ENCODE measurements around the gene CCNL1.
A peak's percentile ranks its signal among the peaks of the same experiment; 100 is the strongest.
"Not testable (repeated sequence)": the region's sequence is repeated elsewhere in the genome, so short reads cannot be mapped to it uniquely, and the experiment has no call there.

Gene CCNL1

DNA sequence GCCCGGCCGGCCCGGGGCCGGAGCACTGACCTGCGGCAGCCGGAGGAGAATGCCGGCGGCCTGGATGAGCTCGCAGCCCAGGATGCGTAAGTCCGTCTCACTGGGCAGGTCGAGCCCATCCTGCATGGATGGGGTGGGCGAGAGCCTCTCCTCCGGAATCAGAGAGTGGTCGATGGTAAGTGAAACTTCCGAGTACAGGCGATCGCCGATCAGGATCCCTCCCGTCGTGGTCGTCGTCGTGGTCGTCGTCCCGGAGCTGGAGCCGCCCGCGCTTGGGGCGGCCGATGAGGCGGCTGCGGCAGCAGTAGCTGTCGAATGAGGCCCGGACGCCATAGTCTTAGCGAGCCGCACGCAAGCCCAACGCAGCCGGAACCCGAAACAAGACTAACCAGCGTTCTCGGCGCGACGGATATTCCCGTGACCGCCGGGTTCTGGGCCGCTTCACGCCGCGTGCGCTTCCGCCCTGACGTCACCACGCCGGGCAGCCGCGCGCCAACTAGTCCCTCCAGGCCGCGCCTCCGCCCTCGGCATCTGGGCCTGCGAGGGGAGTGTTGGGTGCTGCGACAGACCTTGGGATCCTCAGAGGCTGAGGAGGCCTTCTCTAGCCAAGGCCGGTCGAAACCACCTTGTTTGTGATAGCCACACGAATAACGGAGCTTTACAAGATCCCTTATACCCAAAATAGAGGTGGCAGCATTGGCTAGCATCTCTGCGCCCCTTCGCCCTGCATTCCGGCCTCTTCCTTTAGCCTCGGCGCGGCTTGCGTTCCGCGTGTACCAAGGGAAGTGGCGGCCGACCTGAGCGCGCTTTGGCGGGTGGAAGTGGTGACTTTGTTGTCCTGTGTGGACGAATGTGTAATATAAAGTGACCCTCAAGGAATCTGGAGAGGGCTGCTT is at the start of gene CCNL1:
CCNL1 (minus strand) TSS at position 386 of the 896 bp plus-strand sequence; CDS start at position 333, 53 bp downstream.
- peak within 1 kb of the TSS; percentile 81 for H3K4me3 ChIP-seq (ENCODE audit: low read length)
- TF ChIP-seq ZNF274 (IDR thresholded peaks at IDR 0.05; ENCODE audit: low read depth, low read length), result no peak

DNA sequence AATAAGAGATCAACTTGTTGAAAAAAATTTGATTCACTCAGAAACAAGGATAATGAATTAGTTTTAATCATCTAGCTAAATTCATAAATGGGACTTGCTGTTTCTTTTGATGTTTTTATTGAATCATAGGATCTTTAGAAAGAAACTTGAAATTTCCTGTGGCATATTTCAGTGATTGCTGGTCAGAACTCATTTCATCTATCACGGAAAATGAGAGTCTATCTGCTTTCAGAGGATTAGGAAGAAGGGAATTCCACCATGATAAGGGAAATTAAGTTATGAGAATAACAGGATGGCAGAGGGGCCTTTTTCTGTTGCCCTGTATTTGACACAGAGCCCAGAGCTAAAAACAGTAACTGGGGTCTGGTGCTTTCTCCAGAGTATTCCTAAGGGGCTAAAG is 44.9 kb upstream of the CCNL1 start:
- TF ChIP-seq ZNF274 (IDR thresholded peaks at IDR 0.05; ENCODE audit: low read depth, low read length), result no peak
- H3K4me3 ChIP-seq (ENCODE audit: low read length), result no peak overlapping the region

DNA sequence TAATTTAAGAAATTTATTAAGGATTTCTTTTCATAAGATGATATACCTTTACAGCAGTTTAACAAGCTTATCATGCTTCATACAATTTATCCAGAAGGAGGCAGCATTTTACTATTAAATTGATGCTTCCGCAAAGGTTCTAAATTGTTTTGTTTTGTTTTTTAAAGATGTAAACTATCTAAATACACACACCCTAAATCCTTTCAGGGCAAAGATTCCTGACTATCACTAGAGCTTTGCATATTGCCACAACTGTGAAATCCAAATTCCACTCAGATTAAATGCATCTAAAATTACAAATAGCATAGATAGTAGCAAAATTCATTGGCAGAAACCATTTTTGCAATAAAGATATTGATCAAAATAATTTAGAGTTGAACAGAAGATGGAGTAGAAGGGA is 44.5 kb upstream of the CCNL1 start:
- no peak for TF ChIP-seq ZNF274 (IDR thresholded peaks at IDR 0.05; ENCODE audit: low read depth, low read length)
- H3K4me3 ChIP-seq (ENCODE audit: low read length), result no peak overlapping the region

DNA sequence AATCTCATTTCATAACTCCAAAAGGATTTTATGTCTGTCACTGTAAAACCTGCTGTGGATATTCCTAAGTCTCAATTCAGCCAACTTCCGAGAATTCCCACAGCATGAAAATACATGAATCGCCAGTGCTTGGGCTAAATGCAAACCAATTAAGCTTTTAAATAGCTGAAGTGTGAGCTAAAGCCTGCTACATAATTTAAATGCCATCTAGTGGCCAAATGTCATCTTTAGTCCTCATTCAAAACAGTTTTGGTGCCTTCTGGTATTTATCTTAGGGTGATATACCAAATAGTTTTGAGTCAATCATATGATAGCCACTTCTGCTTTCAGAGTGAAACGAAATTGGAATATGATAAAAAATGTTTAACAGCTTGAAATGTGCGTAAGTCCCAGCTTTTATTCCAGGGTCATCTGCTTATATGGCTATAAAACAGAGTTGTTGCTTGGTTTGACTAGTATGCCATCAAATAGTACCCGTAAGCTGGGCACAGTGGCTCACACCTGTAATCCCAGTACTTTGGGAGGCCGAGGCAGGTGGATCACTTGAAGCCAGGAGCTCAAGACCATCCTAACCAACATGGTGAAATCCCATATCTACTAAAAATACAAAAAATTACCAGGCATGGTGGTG is 41.8 kb upstream of the CCNL1 start:
- no peak overlapping the region for H3K4me3 ChIP-seq (ENCODE audit: low read length)
- TF ChIP-seq ZNF274 (IDR thresholded peaks at IDR 0.05; ENCODE audit: low read depth, low read length), result no peak

DNA sequence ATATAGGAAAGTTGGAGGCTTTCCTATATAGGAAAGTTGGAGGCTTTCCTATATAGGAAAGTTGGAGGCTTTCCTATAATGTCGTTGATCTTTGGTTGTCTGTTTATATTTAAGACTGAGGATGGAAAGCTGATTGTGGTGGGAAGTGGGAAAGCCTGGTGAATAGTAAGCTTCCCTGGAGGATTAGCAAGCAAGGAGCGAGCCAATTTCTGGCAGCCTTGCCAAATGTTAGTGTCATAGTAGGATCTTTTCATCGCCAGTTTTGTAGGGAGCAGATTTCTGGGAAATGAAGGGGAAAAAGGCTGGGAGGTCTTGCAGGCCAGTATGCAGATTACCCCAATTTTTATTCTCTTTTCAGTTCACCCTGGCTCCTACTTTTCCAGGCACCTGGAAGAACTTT is 39.9 kb upstream of the CCNL1 start:
- no peak for TF ChIP-seq ZNF274 (IDR thresholded peaks at IDR 0.05; ENCODE audit: low read depth, low read length)
- H3K4me3 ChIP-seq (ENCODE audit: low read length), result no peak overlapping the region

DNA sequence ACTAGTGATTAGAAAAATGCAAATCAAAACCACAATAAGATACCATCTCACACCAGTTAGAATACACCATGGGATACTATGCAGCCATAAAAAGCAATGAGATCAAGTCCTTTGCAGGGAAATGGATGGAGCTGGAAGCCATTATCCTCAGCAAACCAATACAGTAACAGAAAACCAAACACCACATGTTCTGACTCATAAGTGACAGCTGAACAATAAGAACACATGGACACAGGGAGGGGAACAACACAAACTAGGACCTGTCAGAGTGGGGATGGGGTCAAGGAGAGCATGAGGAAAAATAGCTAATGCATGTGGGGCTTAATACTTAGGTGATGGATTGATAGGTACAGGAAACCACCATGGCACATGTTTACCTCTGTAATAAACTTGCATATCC is 36.0 kb upstream of the CCNL1 start:
- H3K4me3 ChIP-seq (ENCODE audit: low read length), result no peak overlapping the region
- no peak for TF ChIP-seq ZNF274 (IDR thresholded peaks at IDR 0.05; ENCODE audit: low read depth, low read length)

DNA sequence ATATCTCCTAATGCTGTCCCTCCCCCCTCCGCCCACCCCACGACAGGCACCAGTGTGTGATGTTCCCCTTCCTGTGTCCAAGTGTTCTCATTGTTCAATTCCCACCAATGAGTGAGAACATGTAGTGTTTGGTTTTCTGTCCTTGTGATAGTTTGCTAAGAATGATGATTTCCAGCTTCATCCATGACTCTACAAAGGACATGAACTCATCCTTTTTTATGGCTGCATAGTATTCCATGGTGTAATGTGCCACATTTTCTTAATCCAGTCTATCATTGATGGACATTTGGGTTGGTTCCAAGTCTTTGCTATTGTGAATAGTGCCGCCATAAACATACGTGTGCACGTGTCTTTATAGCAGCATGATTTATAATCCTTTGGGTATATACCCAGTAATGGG is 31.2 kb upstream of the CCNL1 start:
- not testable (repeated sequence) for H3K4me3 ChIP-seq (ENCODE audit: low read length)

DNA sequence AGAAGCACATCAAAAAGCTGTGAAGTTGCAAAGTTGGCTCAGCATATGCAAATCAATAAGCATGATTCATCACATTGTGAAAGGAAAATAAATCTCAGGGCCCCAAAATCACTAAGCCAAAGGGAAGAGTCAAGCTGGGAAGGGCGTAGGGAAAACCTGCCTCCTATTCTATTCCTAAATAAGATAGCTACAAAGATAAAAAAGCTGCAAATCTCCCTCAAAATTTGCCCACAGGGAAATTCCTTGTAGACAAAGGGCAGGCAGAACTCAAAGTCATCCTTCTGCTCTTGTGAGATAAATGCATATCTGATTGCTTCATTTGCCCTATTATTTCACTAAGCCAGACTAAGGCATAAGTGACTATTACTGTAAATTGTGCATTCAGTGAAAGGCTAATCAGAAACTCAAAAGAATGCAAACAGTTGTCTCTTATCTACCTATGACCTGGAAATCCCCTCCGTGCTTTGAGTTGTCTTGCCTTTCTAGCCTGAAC is 30.5 kb upstream of the CCNL1 start:
- H3K4me3 ChIP-seq (ENCODE audit: low read length), result no peak overlapping the region
- TF ChIP-seq ZNF274 (IDR thresholded peaks at IDR 0.05; ENCODE audit: low read depth, low read length), result no peak

DNA sequence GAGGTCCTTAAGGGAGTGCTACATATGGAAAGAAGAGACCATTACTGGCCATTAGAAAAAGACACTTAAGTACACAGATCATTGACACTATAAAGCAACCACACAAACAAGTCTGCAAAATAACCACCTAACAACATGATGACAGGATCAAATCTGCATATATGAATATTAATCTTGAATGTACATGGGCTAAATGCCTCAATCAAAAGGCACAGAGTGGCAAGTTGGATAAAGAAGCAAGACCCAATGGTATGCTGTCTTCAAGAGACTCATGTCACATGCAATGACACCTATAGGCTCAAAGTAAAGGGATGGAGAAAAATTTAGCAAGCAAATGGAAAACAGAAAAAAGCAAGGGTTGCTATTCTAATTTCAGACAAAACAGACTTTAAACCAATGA is 28.4 kb upstream of the CCNL1 start:
- no peak for TF ChIP-seq ZNF274 (IDR thresholded peaks at IDR 0.05; ENCODE audit: low read depth, low read length)
- H3K4me3 ChIP-seq (ENCODE audit: low read length), result no peak overlapping the region

DNA sequence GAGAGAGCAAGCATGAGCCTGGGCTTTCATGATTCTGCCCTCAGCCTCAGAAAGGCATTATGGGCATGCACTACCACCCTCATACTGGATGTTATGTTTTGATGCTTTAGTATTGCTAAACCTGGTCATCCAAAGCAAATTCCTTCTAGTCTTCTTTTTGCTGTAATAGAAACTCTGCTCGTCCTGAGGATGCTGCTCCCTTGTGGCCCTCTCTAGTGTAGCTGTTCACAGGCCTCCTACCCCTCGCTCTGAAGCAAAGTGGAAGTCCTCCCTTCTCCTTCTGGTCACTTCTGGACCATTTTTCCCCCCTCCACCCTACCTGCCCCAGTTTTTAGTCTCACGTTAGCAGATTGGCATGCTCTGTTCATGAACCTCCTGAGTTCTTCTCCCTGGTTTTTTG is 22.9 kb upstream of the CCNL1 start:
- no peak for TF ChIP-seq ZNF274 (IDR thresholded peaks at IDR 0.05; ENCODE audit: low read depth, low read length)
- H3K4me3 ChIP-seq (ENCODE audit: low read length), result no peak overlapping the region

DNA sequence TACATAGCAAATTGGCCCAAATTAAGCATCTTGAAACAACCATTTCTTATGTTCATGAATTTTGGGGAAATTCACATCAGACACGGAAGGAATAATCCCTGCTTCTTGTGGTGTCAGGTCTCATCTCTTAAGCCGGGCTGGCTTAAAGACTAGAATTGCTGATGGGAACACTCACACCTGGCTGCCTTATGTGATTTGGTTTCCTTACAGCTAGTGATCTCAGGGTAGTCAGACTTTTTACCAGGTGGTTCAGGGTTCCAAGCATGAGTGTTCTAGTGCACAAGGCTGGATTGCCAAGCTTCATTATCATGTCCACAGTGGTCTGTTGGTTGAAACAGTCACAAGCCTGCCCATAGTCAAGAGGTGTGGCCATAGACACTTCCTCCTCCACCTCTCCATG is 20.3 kb upstream of the CCNL1 start:
- H3K4me3 ChIP-seq (ENCODE audit: low read length), result no peak overlapping the region
- no peak for TF ChIP-seq ZNF274 (IDR thresholded peaks at IDR 0.05; ENCODE audit: low read depth, low read length)

DNA sequence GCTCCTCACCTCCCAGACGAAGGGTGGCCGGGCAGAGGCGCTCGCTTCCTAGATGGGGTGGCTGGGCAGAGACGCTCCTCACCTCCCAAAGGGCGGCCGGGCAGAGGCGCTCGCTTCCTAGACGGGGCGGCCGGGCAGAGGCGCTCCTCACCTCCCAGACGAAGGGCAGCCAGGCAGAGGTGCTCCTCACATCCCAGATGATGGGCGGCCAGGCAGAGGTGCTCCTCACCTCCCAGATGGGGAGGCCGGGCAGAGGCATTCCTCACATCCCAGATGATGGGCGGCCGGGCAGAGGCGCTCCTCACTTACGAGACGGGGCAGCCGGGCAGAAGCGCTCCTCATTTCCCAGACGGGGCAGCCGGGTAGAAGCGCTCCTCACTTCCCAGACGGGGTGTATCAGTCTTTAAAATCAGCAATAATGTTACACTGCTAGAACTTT is 19.4 kb upstream of the CCNL1 start:
- TF ChIP-seq ZNF274 (IDR thresholded peaks at IDR 0.05; ENCODE audit: low read depth, low read length), result no peak
- H3K4me3 ChIP-seq (ENCODE audit: low read length), result no peak overlapping the region

DNA sequence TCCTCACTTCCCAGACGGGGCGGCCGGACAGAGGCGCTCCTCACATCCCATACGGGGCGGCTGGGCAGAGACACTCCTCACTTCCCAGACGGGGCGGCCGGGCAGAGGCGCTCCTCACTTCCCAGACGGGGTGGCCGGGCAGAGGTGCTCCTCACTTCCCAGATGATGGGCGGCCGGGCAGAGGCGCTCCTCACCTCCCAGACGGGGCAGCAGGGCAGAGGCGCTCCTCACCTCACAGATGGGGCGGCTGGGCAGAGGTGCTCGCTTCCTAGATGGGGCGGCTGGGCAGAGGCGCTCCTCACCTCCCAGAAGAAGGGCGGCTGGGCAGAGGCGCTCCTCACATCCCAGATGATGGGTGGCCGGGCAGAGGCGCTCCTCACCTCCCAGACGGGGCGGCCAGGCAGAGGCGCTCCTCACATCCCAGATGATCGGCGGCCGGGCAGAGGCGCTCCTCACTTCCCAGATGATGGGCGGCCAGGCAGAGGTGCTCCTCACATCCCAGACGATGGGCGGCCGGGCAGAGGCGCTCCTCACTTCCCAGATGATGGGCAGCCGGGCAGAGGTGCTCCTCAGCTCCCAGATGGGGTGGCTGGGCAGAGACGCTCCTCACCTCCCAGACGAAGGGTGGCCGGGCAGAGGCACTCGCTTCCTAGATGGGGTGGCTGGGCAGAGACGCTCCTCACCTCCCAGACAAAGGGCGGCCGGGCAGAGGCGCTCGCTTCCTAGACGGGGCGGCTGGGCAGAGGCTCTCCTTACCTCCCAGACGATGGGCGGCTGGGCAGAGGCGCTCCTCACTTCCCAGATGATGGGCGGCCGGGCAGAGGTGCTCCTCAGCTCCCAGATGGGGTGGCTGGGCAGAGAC is 18.8 kb upstream of the CCNL1 start:
- not testable (repeated sequence) for H3K4me3 ChIP-seq (ENCODE audit: low read length)

DNA sequence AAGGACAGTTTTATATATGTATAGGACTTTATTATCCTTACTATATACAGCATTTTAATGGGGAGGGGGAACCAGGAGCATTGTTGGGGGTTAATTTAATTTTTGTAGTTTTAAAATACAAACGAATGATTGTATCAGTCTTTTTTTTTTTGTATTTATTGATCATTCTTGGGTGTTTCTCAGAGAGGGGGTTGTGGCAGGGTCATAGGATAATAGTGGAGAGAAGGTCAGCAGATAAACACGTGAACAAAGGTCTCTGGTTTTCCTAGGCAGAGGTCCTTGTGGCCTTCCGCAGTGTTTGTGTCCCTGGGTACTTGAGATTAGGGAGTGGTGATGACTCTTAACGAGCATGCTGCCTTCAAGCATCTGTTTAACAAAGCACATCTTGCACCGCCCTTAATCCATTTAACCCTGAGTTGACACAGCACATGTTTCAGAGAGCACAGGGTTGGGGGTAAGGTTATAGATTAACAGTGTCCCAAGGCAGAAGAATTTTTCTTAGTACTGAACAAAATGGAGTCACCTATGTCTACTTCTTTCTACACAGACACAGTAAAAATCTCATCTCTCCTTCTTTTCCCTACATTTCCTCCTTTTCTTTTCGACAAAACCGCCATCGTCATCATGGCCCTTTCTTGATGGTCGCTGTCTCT is 18.0 kb upstream of the CCNL1 start:
- H3K4me3 ChIP-seq (ENCODE audit: low read length), result not testable (repeated sequence)
